ENCODE data around the gene HOXC12. TPM values are rescaled to one million over a fixed set of nuclear protein-coding genes. Genes with fewer than 3 reads are reported as not detected.

Gene HOXC12
- total RNA-seq, 1 experiment from 2014 or later, result 5.1 TPM

DNA sequence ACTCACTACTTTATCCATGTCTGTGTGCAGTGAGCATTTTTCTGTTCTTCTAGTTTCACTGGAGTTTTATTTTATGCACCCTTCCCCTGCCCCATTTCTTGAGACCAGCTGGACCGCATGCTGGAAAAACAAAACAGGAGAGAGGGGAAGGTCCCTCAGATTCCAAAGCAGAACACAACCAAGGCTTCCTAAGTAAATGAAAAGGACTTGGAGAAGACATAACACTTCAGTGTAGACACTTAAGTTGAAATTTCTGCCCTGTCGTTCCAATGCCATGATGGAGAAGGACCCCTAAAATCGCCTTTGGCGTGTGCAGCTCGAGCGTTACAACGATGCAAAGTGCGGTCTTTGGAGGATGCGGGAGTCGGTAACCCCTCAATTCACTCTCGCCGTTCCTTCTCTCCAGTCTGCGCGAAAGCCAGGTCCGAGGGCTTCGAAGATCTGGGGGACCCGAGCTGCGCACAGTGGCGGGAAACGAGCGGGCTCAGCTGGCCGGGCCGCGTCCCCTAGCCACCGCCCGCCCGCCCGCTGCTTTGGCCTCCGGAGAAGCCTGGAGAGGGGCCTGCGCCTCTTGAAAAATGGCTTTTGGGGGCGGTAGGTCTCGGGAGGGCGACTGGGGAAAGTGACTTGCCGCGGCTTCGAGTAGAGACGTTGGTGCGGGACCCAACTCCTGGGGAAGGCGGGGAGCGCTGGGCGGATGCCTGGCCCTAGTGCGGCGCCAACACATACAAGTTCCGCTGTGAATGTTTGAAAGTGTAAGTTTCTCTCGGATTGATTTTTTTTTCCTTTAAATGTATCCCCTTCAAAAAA, 27.3 kb upstream of the HOXC12 start:
- Histone ChIP-seq H3K4me1 (ENCODE audit: control insufficient read depth, insufficient read depth, low read length) (no peaks in the 10 kb centered on the region), H3K4me3 (ENCODE audit: low read depth in 2 of 2, low read length in 2 of 2) (no peak overlapping the region), H3K27ac (ENCODE audit: low read length) (no peak overlapping the region), H3K27me3 (ENCODE audit: control insufficient read depth, insufficient read depth, low read length) (no peaks in the 10 kb centered on the region), H3K9me3 (ENCODE audit: control insufficient read depth, insufficient read depth, low read depth, low read length) (no peaks in the 10 kb centered on the region), H3K36me3 (ENCODE audit: control insufficient read depth, insufficient read depth, low read length) (no peaks in the 10 kb centered on the region)
- ChIA-PET CTCF (interaction anchor here (0.6 kb wide), 1 partner anchor 15 kb away, joined by 3 read pairs; no protein-coding TSS in a partner anchor), POLR2A (no interaction called here)
- no TSS peak for BruUV-seq (replicated peaks)
- in situ Hi-C loops (cut with HindIII; ENCODE audit: low pct_unique_long_range_greater_than_20kb, low sequenced_read_pairs), result no loop called here
- intact Hi-C loops (cut with micrococcal nuclease; ENCODE audit: unreplicated experiment), result no loop called here
- TF ChIP-seq TCF7L2 (IDR thresholded peaks at IDR 0.05; ENCODE audit: low read depth, low read length), result no peak
- TF ChIP-seq, protein P1, sequence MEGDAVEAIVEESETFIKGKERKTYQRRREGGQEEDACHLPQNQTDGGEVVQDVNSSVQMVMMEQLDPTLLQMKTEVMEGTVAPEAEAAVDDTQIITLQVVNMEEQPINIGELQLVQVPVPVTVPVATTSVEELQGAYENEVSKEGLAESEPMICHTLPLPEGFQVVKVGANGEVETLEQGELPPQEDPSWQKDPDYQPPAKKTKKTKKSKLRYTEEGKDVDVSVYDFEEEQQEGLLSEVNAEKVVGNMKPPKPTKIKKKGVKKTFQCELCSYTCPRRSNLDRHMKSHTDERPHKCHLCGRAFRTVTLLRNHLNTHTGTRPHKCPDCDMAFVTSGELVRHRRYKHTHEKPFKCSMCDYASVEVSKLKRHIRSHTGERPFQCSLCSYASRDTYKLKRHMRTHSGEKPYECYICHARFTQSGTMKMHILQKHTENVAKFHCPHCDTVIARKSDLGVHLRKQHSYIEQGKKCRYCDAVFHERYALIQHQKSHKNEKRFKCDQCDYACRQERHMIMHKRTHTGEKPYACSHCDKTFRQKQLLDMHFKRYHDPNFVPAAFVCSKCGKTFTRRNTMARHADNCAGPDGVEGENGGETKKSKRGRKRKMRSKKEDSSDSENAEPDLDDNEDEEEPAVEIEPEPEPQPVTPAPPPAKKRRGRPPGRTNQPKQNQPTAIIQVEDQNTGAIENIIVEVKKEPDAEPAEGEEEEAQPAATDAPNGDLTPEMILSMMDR (IDR thresholded peaks at IDR 0.05), result no peak
- TF ChIP-seq POLR2AphosphoS5 (IDR thresholded peaks at IDR 0.05; ENCODE audit: low read depth, low read length), result no peak
- TF ChIP-seq SIN3A (IDR thresholded peaks at IDR 0.05; ENCODE audit: borderline replicate concordance, insufficient read depth, low read depth, low read length), result no peak
- TF ChIP-seq, protein P2, sequence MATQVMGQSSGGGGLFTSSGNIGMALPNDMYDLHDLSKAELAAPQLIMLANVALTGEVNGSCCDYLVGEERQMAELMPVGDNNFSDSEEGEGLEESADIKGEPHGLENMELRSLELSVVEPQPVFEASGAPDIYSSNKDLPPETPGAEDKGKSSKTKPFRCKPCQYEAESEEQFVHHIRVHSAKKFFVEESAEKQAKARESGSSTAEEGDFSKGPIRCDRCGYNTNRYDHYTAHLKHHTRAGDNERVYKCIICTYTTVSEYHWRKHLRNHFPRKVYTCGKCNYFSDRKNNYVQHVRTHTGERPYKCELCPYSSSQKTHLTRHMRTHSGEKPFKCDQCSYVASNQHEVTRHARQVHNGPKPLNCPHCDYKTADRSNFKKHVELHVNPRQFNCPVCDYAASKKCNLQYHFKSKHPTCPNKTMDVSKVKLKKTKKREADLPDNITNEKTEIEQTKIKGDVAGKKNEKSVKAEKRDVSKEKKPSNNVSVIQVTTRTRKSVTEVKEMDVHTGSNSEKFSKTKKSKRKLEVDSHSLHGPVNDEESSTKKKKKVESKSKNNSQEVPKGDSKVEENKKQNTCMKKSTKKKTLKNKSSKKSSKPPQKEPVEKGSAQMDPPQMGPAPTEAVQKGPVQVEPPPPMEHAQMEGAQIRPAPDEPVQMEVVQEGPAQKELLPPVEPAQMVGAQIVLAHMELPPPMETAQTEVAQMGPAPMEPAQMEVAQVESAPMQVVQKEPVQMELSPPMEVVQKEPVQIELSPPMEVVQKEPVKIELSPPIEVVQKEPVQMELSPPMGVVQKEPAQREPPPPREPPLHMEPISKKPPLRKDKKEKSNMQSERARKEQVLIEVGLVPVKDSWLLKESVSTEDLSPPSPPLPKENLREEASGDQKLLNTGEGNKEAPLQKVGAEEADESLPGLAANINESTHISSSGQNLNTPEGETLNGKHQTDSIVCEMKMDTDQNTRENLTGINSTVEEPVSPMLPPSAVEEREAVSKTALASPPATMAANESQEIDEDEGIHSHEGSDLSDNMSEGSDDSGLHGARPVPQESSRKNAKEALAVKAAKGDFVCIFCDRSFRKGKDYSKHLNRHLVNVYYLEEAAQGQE (IDR thresholded peaks at IDR 0.05; ENCODE audit: insufficient read depth in 1 of 2, low read depth in 2 of 2, low read length in 1 of 2), result no peak
- DNase-seq (ENCODE audit: low read depth, low spot score) (no peak), ATAC-seq (no peak)

DNA sequence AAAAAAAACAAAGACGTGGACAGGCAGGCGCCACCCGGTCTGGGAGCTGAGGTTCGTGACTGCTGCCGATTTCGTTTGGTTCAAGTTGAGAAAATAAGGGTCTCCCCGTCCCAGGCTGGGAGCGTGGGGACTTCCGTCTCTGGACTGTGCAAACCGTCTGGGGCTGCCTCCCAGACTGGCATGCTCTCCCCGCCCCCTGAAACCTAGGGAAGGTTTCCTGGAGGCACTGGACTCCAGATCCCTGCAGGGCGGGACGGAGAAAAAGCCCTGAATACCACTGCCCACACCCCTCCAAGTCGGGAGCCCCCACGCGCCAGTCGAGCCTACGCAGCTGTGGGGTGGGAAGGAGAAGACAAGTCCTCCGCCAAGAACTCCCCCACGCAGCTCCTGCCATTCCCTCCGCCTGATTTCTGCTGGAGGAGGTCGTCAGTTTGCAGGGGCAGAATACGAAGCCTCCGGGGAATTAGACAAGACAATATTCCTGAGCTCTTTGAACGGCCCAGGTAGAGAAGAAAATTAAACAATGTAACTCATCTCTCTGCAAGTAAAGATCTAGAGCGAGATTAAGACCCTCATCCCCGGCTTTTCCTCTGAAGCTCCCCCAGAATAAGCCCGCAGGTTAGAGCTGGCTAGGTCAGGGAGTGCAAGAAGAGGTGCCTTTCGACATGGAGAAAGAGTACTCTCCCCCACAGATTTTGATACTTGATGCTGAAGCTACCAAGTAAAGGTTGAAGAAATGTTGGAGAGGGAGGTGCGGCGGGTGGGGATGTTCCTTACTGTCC, 26.5 kb upstream of the HOXC12 start:
- no peak; the same call in 1 of the 2 replicates for ATAC-seq
- Histone ChIP-seq H3K4me3 (ENCODE audit: low read depth in 2 of 2, low read length in 2 of 2) (no peak overlapping the region), H3K9me3 (ENCODE audit: control insufficient read depth, insufficient read depth, low read depth, low read length) (no peaks in the 10 kb centered on the region), H3K27ac (ENCODE audit: low read length) (peak overlapping the region; percentile 14; the same call in 1 of the 2 replicates), H3K27me3 (ENCODE audit: control insufficient read depth, insufficient read depth, low read length) (no peaks in the 10 kb centered on the region), H3K4me1 (ENCODE audit: control insufficient read depth, insufficient read depth, low read length) (no peaks in the 10 kb centered on the region), H3K36me3 (ENCODE audit: control insufficient read depth, insufficient read depth, low read length) (no peaks in the 10 kb centered on the region)
- no TSS peak for BruUV-seq (replicated peaks)
- TF ChIP-seq, protein P1 (IDR thresholded peaks at IDR 0.05), result no peak
- TF ChIP-seq TCF7L2 (IDR thresholded peaks at IDR 0.05; ENCODE audit: low read depth, low read length) (no peak), POLR2AphosphoS5 (IDR thresholded peaks at IDR 0.05; ENCODE audit: low read depth, low read length) (no peak), SIN3A (IDR thresholded peaks at IDR 0.05; ENCODE audit: borderline replicate concordance, insufficient read depth, low read depth, low read length) (no peak)
- TF ChIP-seq, protein P2 (IDR thresholded peaks at IDR 0.05; ENCODE audit: insufficient read depth in 1 of 2, low read depth in 2 of 2, low read length in 1 of 2), result no peak
- POLR2A ChIA-PET, result interaction anchor here (0.5 kb wide), 1 partner anchor 31 kb away, joined by 3 read pairs; no protein-coding TSS in a partner anchor
- intact Hi-C loops (cut with micrococcal nuclease; ENCODE audit: unreplicated experiment) (no loop called here), in situ Hi-C loops (cut with HindIII; ENCODE audit: low pct_unique_long_range_greater_than_20kb, low sequenced_read_pairs) (no loop called here)
- CTCF ChIA-PET, result interaction anchor here (0.7 kb wide), 1 partner anchor 251 kb away, joined by 4 read pairs; no protein-coding TSS in a partner anchor
- DNase-seq (ENCODE audit: low read depth, low spot score), result no peak

Measured in Panc1 (cell line).